Measurements from ENCODE around the gene MAPK7.
"Not testable (repeated sequence)": the region's sequence is repeated elsewhere in the genome, so short reads cannot be mapped to it uniquely, and the experiment has no call there.

MAPK7 gene

DNA sequence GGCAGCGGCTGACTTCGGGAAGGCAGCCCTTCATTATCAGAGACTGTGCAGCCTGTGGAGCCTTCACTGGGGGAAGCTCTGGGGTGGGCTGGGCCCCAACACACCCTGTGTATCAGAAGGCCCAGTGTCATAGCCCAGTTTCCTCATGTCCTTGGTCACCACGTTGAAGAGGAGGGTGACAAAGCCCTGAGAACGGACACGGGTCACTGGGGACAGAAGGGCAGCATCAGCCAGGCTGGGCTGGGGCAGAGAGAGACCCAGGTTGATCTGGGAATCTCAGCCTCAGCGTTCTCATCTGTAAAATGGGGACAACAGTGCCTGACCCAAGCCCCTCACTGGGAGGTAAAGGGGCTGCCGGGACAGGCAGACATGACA is 35.1 kb upstream of the MAPK7 start:
- no peak for DNase-seq (ENCODE audit: low read depth, low spot score)

- DNase-seq (ENCODE audit: low read depth, low spot score) = no peak
Measured at GRCh38 chr17:19343671-19344151, 34.6 kb upstream of the MAPK7 start.

- DNase-seq (ENCODE audit: low read depth, low spot score) = no peak
Measured at GRCh38 chr17:19344311-19345066, 33.8 kb upstream of the MAPK7 start.

- no peak for DNase-seq (ENCODE audit: low read depth, low spot score)
Measured at GRCh38 chr17:19345067-19345460, 33.2 kb upstream of the MAPK7 start.

DNA sequence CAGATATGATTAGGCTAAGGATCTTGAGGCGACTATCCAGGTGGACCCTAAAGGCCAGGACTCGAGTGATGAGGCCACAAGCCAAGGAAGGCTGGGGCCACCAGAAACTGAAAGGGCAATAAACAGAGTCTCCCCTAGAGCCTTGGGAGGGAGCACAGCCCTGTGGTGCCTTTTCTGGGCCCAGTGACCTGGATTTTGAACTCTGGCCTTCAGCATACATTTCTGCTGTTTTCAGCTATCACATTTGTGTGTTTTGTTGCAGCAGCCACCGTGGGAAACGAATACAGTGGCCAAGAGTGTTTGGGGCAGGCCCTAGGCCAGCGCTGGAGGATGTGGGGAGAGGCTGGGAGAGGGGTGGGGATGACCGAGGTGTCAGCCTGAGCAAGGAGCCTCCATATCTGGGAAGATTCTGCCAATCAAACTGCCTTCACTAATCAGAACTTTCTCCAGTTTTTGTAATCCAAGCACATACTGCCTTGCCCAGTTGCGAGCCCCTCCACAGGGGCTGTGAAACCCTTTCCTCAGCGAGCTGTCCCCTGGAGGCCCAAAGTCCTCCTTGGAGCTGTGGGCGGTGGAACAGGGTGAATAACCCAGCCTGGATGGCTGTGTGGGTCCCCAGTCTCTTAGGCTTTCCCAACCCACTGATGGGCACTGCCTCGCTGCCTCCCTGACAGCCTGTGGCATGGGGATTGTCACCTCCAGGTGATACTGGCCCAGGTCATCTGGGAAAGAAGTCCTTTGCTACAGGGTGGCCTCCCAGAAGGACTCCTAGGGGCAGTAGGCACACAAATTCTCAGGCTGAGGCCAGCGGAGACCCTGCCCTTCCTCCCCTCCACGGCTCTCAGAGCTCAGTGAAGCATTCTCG is 32.6 kb upstream of the MAPK7 start:
- no peak for DNase-seq (ENCODE audit: low read depth, low spot score)

DNA sequence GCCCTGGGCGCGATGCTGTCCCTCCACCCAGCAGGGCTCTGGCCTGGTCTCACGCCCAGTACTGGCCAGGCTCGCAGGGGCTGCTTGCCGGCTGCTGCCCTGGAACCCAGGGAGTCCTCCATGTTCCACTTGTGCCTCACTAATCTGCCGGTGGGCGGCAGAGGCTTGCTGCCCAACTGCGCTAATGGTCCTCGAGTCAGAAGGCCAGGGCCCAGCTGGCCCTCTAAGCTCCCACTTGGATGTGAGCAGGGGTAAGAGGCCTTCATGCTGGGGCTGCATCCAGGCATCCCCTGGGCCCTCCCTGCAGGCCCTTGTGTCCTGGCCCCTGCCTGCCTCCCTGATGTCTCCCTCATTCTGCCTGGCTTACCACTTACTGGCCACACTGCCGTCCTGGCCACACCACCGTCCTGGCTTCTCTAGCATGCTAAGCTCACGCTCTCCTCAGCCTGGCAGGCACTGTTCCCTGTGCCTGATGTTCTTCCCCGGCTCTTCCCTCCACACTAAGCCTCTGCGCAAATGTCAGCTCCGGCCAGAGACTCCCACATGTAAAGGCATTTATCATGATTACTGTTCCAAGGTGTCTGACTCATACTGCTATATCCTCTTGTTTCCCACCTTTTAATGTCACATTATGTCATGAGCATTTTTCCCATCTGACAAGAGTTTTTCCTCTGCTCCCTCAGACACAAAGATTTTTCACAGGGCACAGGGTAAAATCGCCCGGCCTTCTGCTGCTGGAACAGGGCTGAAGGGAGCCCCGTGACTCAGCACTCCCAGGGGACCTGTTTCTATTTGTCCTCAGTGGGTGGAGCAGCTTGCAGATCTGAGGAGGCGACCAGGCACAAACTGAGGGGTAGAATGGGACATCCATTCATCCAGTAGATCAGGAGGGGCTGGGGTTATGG is 31.7 kb upstream of the MAPK7 start:
- no peak for DNase-seq (ENCODE audit: low read depth, low spot score)

GRCh38 chr17:19347323-19348080 is 30.8 kb upstream of the MAPK7 start:
- no peak for DNase-seq (ENCODE audit: low read depth, low spot score)

GRCh38 chr17:19348081-19348650 is 30.1 kb upstream of the MAPK7 start:
- DNase-seq (ENCODE audit: low read depth, low spot score) = no peak

DNA sequence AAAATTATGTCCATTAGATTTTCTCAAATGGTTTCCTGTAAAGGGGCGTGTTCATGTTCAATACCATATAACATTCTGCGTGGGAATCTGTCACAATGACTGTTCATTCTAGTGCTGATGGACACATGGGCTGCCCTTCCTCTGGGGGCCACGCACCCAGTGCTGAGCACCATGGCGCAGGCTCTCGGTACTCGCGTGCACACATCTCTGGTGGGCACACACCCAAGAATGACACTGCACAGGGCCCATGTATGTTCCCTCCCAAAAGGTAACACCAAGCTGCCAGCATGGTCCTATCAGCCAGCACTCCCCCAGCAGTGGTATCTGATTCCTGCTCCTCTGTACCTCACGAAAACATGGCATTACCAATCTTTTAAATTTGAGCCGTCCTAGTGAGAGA is 29.5 kb upstream of the MAPK7 start:
- DNase-seq (ENCODE audit: low read depth, low spot score) = no peak

- not testable (repeated sequence) for DNase-seq (ENCODE audit: low read depth, low spot score)
Measured at GRCh38 chr17:19353401-19353800, 24.9 kb upstream of the MAPK7 start.

- no peak for DNase-seq (ENCODE audit: low read depth, low spot score)
Measured at GRCh38 chr17:19354748-19355147, 23.6 kb upstream of the MAPK7 start.

DNA sequence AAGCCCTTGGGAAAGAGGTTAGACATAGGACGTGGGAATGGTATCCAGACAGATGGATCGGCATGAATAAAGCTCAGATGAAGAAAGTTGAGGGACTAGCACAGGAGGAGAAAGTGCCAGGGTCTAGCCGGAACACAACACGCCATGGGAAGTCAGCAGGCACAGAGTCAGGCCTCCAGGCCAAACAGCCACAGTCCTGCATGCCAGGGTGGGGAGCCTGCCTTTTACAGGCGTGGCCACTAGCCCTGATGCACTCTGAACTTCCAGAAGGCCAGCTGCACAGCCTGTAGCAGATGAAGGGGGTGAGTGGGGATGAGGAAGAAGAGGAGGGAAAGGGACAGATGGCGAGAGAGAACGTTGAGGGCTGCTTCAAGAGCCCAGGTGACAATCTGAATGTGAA is 20.9 kb upstream of the MAPK7 start:
- DNase-seq (ENCODE audit: low read depth, low spot score) = no peak

- no peak for DNase-seq (ENCODE audit: low read depth, low spot score)
Measured at GRCh38 chr17:19357761-19358160, 20.5 kb upstream of the MAPK7 start.

- DNase-seq (ENCODE audit: low read depth, low spot score) = no peak
Measured at GRCh38 chr17:19359151-19359550, 19.1 kb upstream of the MAPK7 start.

- DNase-seq (ENCODE audit: low read depth, low spot score) = no peak
Measured at GRCh38 chr17:19359856-19360255, 18.4 kb upstream of the MAPK7 start.

DNA sequence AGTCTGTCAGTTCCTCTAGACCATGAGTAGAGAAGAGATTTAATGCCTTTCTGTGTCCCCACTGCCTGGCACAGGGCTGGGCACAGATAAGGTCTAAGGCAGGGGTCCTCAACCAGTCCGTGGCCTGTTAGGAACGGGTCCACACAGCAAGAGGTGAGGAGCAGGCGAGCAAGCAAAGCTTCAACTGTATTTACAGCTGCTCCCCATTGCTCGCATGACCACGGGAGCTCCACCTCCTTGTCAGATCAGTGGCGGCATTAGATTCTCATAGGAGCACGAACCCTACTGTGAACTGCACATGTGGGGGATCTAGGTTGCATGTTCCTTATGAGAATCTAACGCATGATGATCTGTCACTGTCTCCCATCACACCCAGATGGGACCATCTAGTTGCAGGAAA is 17.5 kb upstream of the MAPK7 start:
- no peak for DNase-seq (ENCODE audit: low read depth, low spot score)

GRCh38 chr17:19361326-19361725 is 17.0 kb upstream of the MAPK7 start:
- DNase-seq (ENCODE audit: low read depth, low spot score) = no peak

- no peak for DNase-seq (ENCODE audit: low read depth, low spot score)
Measured at GRCh38 chr17:19361944-19362276, 16.4 kb upstream of the MAPK7 start.

- DNase-seq (ENCODE audit: low read depth, low spot score) = peak; percentile 96
Measured at GRCh38 chr17:19362277-19363113, 15.8 kb upstream of the MAPK7 start, which contains the start of gene B9D1. Gene B9D1, minus strand, starts transcription at chr17:19362723. Its CDS starts 154 bp downstream, at chr17:19362569.

GRCh38 chr17:19363114-19363438 is 15.2 kb upstream of the MAPK7 start:
- DNase-seq (ENCODE audit: low read depth, low spot score) = no peak
